IPS-15b (cell line): ENCODE measurements around the gene NT5DC4.

Experiments used
- H3K27me3 ChIP-seq: one replicate; pipeline ENCODE4 v1.6.1; 2013; ENCODE audit warnings: low read length; ENCODE audit not compliant: control insufficient read depth, insufficient read depth
- H3K36me3 ChIP-seq: one replicate; pipeline ENCODE4 v1.6.1; 2013; ENCODE audit warnings: low read length; ENCODE audit not compliant: control insufficient read depth, insufficient read depth
- H3K4me1 ChIP-seq: one replicate; pipeline ENCODE4 v1.6.1; 2013; ENCODE audit warnings: mild to moderate bottlenecking, low read length; ENCODE audit not compliant: control insufficient read depth, insufficient read depth
- H3K4me3 ChIP-seq: one replicate; pipeline ENCODE4 v1.5.1; 2013; ENCODE audit warnings: low read depth, low read length
- H3K9ac ChIP-seq: one replicate; pipeline ENCODE4 v1.6.1; 2013; ENCODE audit warnings: low read depth, mild to moderate bottlenecking, low read length
- H3K9me3 ChIP-seq: one replicate; pipeline ENCODE4 v1.6.1; 2013; ENCODE audit warnings: mild to moderate bottlenecking, low read length; ENCODE audit not compliant: control insufficient read depth, insufficient read depth

Gene NT5DC4

GRCh38 chr2:112726487-112727190, 5.8 kb downstream of the NT5DC4 start:
- Histone ChIP-seq H3K9me3 (no peaks in the 10 kb centered on the region), H3K9ac (peak overlapping the region; percentile 13), H3K4me1 (no peaks in the 10 kb centered on the region), H3K4me3 (no peak overlapping the region), H3K36me3 (no peaks in the 10 kb centered on the region), H3K27me3 (no peaks in the 10 kb centered on the region)

- Histone ChIP-seq H3K9ac (no peak overlapping the region), H3K9me3 (no peaks in the 10 kb centered on the region), H3K4me3 (no peak overlapping the region)
Measured at GRCh38 chr2:112727276-112728028, 6.6 kb downstream of the NT5DC4 start.

GRCh38 chr2:112728029-112728362, 7.2 kb downstream of the NT5DC4 start:
- H3K9me3 ChIP-seq, result no peaks in the 10 kb centered on the region
- no peaks in the 10 kb centered on the region for H3K4me1 ChIP-seq
- no peak overlapping the region for H3K9ac ChIP-seq
- H3K4me3 ChIP-seq, result no peak overlapping the region
- no peaks in the 10 kb centered on the region for H3K36me3 ChIP-seq
- H3K27me3 ChIP-seq, result no peaks in the 10 kb centered on the region

More at GRCh38 chr2:112727276-112728028, 6.6 kb downstream of the NT5DC4 start:
- Histone ChIP-seq H3K36me3 (no peaks in the 10 kb centered on the region), H3K4me1 (no peaks in the 10 kb centered on the region), H3K27me3 (no peaks in the 10 kb centered on the region)

GRCh38 chr2:112728378-112729175, 7.8 kb downstream of the NT5DC4 start:
- H3K9me3 ChIP-seq, result no peaks in the 10 kb centered on the region
- no peaks in the 10 kb centered on the region for H3K4me1 ChIP-seq
- no peak overlapping the region for H3K9ac ChIP-seq
- H3K27me3 ChIP-seq, result no peaks in the 10 kb centered on the region
- H3K36me3 ChIP-seq, result no peaks in the 10 kb centered on the region
- no peak overlapping the region for H3K4me3 ChIP-seq

GRCh38 chr2:112730216-112730615, 9.4 kb downstream of the NT5DC4 start:
- Histone ChIP-seq H3K27me3 (no peaks in the 10 kb centered on the region), H3K4me1 (no peaks in the 10 kb centered on the region), H3K36me3 (no peaks in the 10 kb centered on the region), H3K9ac (no peak overlapping the region), H3K9me3 (no peaks in the 10 kb centered on the region), H3K4me3 (no peak overlapping the region)

GRCh38 chr2:112730791-112731190, 10.0 kb downstream of the NT5DC4 start:
- Histone ChIP-seq H3K9me3 (no peaks in the 10 kb centered on the region), H3K36me3 (no peaks in the 10 kb centered on the region), H3K4me1 (no peaks in the 10 kb centered on the region), H3K9ac (no peak overlapping the region), H3K4me3 (no peak overlapping the region), H3K27me3 (no peaks in the 10 kb centered on the region)

GRCh38 chr2:112731479-112731878, 10.7 kb downstream of the NT5DC4 start:
- H3K27me3 ChIP-seq, result no peaks in the 10 kb centered on the region
- H3K4me3 ChIP-seq, result no peak overlapping the region
- no peaks in the 10 kb centered on the region for H3K9me3 ChIP-seq
- H3K9ac ChIP-seq, result no peak overlapping the region
- H3K4me1 ChIP-seq, result no peaks in the 10 kb centered on the region
- H3K36me3 ChIP-seq, result no peaks in the 10 kb centered on the region

- no peaks in the 10 kb centered on the region for H3K4me1 ChIP-seq
- H3K36me3 ChIP-seq, result no peaks in the 10 kb centered on the region
- no peak overlapping the region for H3K9ac ChIP-seq
- no peaks in the 10 kb centered on the region for H3K9me3 ChIP-seq
- H3K27me3 ChIP-seq, result no peaks in the 10 kb centered on the region
- H3K4me3 ChIP-seq, result no peak overlapping the region
Measured at GRCh38 chr2:112733456-112733855, 12.6 kb downstream of the NT5DC4 start.

GRCh38 chr2:112733871-112734270, 13.1 kb downstream of the NT5DC4 start:
- no peaks in the 10 kb centered on the region for H3K27me3 ChIP-seq
- no peaks in the 10 kb centered on the region for H3K36me3 ChIP-seq
- H3K4me3 ChIP-seq, result no peak overlapping the region
- H3K4me1 ChIP-seq, result no peaks in the 10 kb centered on the region
- H3K9ac ChIP-seq, result no peak overlapping the region
- H3K9me3 ChIP-seq, result no peaks in the 10 kb centered on the region

- no peaks in the 10 kb centered on the region for H3K27me3 ChIP-seq
- H3K36me3 ChIP-seq, result peaks cover 4% of the 10 kb centered on the region
- H3K4me1 ChIP-seq, result no peaks in the 10 kb centered on the region
- no peak overlapping the region for H3K9ac ChIP-seq
- no peaks in the 10 kb centered on the region for H3K9me3 ChIP-seq
- no peak overlapping the region for H3K4me3 ChIP-seq
Measured at GRCh38 chr2:112737542-112738232, 16.9 kb downstream of the NT5DC4 start.

GRCh38 chr2:112740527-112740926, 19.7 kb downstream of the NT5DC4 start:
- Histone ChIP-seq H3K9ac (no peak overlapping the region), H3K4me3 (no peak overlapping the region), H3K27me3 (no peaks in the 10 kb centered on the region), H3K36me3 (peaks cover 4% of the 10 kb centered on the region), H3K9me3 (no peaks in the 10 kb centered on the region), H3K4me1 (no peaks in the 10 kb centered on the region)
